ENCODE data around the gene HMCN2.

HMCN2 gene

GRCh38 chr9:130348341-130348740, 82.8 kb downstream of the HMCN2 start:
- no peak for TF ChIP-seq CTCF (conservative IDR thresholded peaks at IDR 0.05; ENCODE audit: control insufficient read depth, insufficient read depth, low read depth, low read length)
- DNase-seq (ENCODE audit: low read depth) = no peak
- H3K4me3 ChIP-seq (ENCODE audit: control insufficient read depth, low read depth, low read length) = no peak overlapping the region

GRCh38 chr9:130348881-130349280, 83.3 kb downstream of the HMCN2 start:
- DNase-seq (ENCODE audit: low read depth) = no peak
- no peak overlapping the region for H3K4me3 ChIP-seq (ENCODE audit: control insufficient read depth, low read depth, low read length)
- no peak for TF ChIP-seq CTCF (conservative IDR thresholded peaks at IDR 0.05; ENCODE audit: control insufficient read depth, insufficient read depth, low read depth, low read length)

GRCh38 chr9:130349398-130349797, 83.8 kb downstream of the HMCN2 start:
- TF ChIP-seq CTCF (conservative IDR thresholded peaks at IDR 0.05; ENCODE audit: control insufficient read depth, insufficient read depth, low read depth, low read length) = no peak
- no peak for DNase-seq (ENCODE audit: low read depth)
- no peak overlapping the region for H3K4me3 ChIP-seq (ENCODE audit: control insufficient read depth, low read depth, low read length)

- no peak for DNase-seq (ENCODE audit: low read depth)
- H3K4me3 ChIP-seq (ENCODE audit: control insufficient read depth, low read depth, low read length) = no peak overlapping the region
- no peak for TF ChIP-seq CTCF (conservative IDR thresholded peaks at IDR 0.05; ENCODE audit: control insufficient read depth, insufficient read depth, low read depth, low read length)
Observed at GRCh38 chr9:130351343-130351742, 85.8 kb downstream of the HMCN2 start.

- no peak for TF ChIP-seq CTCF (conservative IDR thresholded peaks at IDR 0.05; ENCODE audit: control insufficient read depth, insufficient read depth, low read depth, low read length)
- no peak overlapping the region for H3K4me3 ChIP-seq (ENCODE audit: control insufficient read depth, low read depth, low read length)
- DNase-seq (ENCODE audit: low read depth) = no peak
Observed at GRCh38 chr9:130352081-130352480, 86.5 kb downstream of the HMCN2 start.

GRCh38 chr9:130352586-130353285, 87.2 kb downstream of the HMCN2 start:
- DNase-seq (ENCODE audit: low read depth) = no peak
- TF ChIP-seq CTCF (conservative IDR thresholded peaks at IDR 0.05; ENCODE audit: control insufficient read depth, insufficient read depth, low read depth, low read length) = no peak
- H3K4me3 ChIP-seq (ENCODE audit: control insufficient read depth, low read depth, low read length) = no peak overlapping the region

GRCh38 chr9:130354378-130354777, 88.8 kb downstream of the HMCN2 start:
- TF ChIP-seq CTCF (conservative IDR thresholded peaks at IDR 0.05; ENCODE audit: control insufficient read depth, insufficient read depth, low read depth, low read length) = no peak
- H3K4me3 ChIP-seq (ENCODE audit: control insufficient read depth, low read depth, low read length) = no peak overlapping the region
- no peak for DNase-seq (ENCODE audit: low read depth)

All from fibroblast of mammary gland (primary cell).